Muscle of back (tissue), 11 donors: Measurements from ENCODE around the gene DGKH. TPM values are rescaled to one million over a fixed set of nuclear protein-coding genes. Genes with fewer than 3 reads are reported as not detected.
"Not testable (repeated sequence)": the region's sequence is repeated elsewhere in the genome, so short reads cannot be mapped to it uniquely, and the experiment has no call there.

Experiments
- DNase-seq, 3 donors: peaks; one replicate each; pipeline versions ENCODE4 v3.0.0 to v3.0.0-alpha.2; 2013
- polyA plus RNA-seq, 10 donors: library from polyadenylated mRNA; unstranded; fragments of 120-200 nt; gene quantifications; one replicate each; pipeline ENCODE4 v1.2.1, GENCODE V29; 2013; ENCODE audit not compliant: insufficient read length in 10 of 10

DGKH gene
- polyA plus RNA-seq, 10 donors: 2.4 to 5.8 (median 3.8) TPM

DNA sequence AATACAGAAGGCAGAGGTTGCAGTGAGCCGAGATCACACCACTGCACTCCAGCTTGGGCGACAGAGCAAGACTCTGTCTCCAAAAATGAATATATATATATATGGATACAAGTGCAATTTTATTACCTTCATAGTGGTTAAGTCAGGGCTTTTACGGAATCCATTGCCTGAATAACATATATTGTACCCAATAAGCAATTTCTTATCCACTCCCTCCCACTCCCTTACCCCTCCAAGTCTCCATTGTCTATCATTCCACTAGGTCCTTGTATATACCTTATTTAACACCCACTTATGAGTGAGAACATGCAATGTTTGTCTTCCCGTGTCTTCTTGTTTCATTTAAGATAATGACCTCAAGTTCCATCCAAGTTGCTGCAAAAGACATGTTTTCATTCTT, 175.2 kb downstream of the DGKH start:
- DNase-seq: no peak

DNA sequence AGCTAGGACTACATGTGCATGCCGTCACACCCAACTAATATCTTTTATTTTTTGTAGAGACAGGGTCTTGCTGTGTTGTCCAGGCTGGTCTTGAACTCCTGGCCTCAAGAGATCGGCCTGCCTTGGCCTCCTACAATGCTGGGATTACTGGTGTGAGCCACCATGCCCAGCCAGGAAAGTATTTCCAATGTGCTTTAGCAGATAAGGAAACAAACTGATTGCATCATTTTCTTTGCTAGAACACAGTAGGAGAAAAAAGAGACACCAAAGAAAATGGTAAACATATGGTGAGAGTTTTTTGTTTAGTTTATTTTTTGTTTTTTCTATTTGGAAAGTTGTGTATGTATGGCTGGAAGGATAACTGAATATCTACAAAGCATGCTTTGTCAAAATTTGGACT, 176.6 kb downstream of the DGKH start:
- DNase-seq: no peak

DNA sequence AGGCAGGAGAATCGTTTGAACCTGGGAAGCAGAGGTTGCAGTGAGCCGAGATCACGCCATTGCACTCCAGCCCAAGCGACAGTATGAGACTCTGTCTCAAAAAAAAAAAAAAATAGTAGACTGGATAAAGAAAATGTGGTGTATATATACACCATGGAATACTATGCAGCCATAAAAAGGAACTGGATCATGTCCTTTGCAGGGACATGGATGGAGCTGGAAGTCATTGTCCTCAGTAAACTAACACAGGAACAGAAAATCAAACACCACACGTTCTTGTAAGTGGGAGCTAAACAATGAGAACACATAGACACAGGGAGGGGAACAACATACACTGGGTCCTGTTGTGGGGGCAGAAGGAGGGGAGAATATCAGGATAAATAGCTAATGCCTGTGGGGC, 178.3 kb downstream of the DGKH start:
- DNase-seq: not testable (repeated sequence)

DNA sequence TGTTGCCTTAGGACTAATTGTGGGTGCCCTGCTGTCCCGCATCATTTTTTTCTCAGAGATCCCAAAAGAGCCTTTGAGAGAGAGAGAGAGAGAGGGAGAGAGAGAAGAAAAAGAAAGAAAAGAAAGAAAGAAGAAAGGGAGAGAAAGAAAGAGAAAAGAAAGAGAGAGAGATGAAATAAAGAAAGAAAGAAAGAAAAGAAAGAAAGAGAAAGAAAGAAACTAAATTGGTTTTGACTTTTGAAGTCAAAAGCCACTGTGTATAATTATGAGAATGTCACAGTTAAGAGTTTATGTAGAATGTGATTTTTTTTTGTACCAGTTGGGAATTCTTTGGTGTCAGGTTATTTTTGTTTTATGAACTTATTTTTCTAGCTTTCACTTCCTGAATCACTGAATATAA, 180.1 kb downstream of the DGKH start:
- no peak for DNase-seq

DNA sequence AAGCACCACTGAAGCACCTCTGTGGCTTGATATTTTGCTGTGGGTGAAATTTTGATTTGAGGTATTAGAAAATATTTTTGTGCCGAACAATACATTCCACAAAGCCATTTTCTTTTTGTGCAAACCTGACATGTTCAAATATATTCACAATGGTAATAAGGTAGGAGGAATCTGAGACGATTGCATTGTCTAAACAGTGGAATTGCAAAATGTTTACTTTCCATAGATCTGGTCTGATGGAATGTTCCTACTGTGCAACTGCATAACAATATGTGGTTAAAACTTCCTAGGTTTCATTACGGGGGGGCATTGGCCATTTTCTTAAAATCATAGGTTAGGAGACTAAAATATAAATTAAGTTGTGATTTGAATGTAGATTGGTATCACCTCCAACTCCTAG, 180.8 kb downstream of the DGKH start:
- DNase-seq: no peak

DNA sequence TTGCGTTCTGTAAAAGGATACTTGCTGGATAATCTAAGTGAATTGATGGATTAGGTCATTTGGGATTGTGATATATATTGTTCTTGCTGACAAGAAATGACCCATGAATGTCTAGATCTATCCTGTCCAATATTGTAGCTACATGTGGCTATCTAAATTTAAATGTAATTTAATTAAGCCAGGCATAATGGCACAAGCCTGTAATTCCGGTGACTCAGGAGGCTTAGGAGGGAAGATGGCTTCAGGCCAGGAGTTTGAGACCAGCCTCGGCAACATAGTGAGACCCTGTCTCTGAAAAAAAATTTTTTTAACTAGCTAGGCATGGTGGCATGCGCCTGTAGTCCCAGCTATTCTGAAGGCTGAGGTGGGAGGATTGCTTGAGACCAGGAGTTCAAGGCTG, 184.2 kb downstream of the DGKH start:
- DNase-seq: no peak

DNA sequence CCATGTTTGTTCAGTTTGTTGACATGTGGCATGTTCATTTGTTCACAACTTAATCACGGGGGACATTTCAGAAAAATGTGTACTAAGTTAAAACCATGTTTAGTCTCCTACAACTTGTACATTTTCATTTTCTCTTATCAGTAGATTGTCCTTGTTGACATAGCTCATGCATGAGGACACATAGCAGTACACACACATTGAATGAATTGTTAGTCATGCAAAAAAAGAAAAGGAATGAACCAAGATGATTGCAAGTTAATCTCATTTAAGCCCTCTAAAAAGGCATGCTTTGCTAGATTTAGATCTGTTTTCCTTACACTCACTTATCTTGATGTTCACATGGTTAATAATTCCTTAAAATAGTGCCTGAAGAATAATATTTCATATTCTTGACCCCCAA, 185.3 kb downstream of the DGKH start:
- DNase-seq: no peak

DNA sequence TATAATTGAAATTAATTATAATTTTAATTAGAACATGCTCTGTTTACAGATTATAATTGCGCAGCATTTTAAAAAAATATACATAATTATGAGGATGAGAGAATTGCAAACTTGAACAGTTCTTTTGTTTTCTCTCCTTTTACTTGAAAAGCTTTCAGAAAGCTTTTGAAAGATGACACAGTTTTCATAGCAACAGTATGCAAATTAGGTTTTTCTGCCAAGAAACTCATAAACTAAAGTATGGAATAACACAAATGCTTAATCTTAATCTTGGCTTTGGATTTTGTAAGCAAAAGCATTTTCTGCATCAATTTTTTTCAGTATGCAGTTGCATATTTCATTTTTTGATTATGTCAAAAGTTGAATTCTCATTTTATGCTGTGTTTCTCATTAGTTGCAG, 190.7 kb downstream of the DGKH start:
- DNase-seq: peak in 2 of 3 donors; percentile 6 to 20

DNA sequence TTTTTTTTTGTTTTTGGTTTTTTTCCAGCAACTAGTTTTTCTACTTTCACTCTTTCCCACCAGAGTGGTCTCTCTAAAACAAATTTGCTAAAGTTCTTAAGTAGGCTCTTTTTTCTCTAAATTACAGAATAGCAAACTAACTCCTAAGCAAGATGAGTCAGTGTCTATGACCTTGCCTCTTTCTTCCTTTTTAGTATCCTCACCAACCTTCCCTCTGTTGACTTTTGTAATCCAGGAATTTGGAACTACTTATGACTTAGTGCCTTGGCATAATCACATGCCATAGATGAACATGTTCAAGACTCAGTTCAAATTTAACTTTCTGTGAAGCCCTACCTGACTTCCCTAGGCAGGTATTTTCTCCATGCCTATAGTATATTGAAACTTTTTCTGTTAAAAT, 191.2 kb downstream of the DGKH start:
- DNase-seq: no peak

DNA sequence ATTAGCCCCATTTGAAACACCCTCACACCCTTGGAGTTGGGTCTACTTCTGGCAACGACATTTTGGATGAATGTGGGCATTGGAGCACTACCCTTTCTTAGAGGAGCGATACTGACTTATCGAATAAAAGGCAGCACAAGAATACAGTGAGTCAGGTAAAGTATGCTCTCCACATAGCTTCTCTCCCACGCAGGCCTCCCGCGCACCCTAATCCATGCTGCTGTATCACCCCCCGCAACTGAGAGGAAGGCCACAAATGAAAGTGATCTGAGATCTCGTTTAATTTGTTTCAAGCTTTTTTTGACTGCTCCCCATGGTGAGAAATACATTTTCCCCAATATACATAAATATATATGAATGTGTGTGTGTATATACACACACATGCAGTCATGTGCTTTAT, 198.1 kb downstream of the DGKH start:
- DNase-seq: no peak

DNA sequence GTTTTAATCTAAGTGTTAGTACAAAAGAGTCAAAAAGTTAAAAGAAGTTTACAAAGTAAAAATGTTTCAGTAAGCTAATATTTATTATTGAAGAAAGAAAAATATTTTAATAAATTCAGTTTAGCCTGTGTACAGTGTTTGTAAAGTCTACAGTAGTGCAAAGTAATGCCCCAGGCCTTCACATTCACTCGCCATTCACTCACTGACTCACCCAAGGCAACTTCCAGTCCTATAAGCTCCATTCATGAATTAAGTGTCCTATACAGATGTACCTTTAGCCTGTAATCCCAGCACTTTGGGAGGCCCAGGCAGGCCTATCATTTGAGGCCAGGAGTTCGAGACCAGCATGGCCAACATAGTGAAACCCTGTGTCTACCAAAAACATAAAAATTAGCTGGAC, 199.4 kb downstream of the DGKH start:
- no peak for DNase-seq

DNA sequence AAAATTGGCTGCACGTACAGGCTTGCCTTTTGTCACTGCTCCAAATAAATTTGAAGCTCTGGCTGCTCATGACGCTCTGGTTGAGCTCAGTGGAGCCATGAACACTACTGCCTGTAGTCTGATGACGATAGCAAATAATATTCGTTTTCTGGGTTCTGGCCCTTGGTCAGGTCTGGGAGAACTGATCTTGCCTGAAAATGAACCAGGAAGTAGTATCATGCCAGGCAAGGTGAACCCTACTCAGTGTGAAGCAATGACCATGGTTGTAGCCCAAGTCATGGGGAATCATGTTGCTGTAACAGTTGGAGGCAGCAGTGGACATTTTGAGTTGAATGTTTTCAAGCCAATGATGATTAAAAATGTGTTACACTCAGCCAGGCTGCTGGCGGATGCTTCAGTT, 207.4 kb downstream of the DGKH start:
- DNase-seq: no peak

DNA sequence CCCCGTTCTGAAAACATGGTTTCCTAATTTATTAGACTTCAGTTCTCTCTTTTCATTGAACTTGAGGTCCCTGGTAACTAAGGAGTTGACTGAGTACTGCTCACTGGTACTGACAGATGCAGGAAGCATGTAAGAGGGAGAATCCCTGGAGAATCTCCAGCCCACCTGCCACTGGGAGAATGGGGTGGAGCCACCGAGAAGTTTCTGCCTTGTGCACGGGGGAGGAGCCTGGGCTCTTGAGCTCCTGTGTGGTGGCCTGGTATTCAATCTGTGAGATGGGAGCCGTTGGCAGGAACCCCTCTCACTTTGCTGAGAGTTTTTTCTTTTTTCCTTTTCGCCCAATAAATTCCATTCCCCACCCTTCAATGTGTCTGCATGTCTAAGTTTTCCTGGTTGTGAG, 210.3 kb downstream of the DGKH start:
- DNase-seq: no peak

DNA sequence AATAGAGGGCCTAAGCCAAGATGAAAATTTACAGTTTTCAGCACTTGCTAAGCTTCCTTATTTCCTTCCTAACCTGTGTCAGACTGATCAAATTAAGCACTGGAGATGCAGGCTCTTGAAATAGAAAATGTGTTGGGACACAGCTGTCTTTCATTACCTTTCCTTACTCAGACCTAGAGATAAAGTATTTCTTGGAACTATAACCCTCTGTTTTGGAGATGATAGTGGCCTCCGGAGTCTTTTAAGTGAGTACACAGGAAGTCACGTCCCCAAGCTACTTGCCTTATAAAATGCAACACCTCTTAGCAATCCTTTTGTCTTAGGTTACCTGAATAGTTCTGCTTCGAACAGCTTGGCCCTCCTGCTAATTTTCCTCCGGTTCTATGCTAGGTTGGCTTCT, 211.1 kb downstream of the DGKH start:
- DNase-seq: no peak

DNA sequence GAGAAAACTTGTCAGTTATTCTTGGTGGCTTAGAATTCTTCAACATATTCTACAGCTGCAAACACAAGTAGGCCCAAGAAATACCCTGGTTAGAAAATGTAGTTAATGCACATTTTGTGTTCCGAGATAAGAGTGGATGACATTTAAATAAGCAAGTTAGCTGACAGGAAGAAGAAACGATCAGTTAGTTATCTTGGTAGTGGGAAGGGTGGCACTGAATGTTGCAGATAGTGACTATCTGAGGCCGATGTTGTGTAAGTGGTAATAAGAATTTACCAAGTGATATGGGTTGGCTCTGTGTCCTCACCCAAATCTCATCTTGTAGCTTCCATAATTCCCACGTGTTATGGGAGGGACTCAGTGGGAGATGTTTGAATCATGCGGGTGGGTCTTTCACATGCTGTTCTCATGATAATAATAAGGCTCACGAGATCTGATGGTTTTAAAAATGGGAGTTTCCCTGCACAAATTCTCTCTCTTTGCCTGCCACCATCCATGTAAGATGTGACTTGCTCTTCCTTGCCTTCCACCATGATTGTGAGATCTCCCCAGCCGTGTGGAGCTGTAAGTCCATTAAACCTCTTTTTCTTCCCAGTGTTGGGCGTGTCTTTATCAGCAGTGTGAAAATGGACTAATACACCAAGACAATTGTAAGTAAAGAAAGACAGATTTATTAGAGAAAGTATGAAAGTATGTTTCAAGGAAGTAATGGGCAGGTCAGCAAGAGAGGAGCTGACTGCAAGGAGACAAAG, 212.6 kb downstream of the DGKH start:
- DNase-seq: no peak

DNA sequence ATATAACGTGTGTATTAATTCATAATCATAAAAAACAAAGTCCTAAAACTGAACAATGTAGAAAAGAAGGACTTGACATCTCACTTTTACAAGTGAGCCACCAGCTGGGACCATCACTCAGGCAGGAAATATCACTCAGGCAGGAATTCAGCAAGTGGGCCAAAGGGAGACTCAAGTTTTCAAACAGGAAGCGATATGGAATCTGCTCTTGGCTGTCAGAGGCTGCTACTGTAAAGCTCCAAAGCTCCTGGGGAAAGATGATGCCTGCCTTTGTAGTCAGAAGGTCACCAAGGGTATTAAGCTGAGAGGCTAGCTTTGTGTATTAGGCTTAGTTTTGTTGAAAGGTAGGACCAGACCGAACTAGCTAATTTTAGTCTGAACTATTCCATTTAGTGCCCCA, 218.0 kb downstream of the DGKH start:
- peak; percentile 10 to 45 (median 40) for DNase-seq

DNA sequence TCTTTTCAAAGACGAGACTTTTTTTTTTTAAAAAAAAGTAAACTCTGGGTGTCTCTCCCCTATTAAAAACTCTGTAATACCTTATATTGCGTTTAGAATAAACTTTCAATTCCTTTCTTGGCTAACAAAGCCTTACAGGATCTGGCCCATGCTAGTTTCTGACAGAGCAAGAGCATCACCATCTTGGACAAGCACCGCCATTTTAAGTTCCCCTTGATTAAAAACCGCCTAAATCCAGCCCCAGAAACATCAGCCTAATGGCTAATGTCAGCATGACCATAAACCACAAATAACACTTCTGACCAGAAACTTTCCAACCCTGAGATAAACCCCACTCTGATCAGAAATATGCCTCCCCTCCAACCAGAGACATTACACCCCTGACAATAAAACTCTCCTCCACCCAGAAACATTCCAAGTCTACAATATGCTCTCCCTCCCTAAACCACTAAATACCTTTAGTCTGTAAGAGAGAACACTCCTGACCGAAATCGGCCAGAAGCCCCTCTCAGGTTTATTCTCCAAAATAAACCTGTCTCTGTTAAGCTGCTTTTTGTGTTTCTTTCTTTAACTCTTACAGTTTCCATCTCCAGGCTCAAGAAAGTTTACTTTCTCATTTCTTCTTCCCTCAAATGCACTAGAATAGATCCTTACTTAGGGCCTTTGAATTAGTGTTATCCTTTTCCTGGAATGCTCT, 221.9 kb downstream of the DGKH start:
- DNase-seq: no peak

DNA sequence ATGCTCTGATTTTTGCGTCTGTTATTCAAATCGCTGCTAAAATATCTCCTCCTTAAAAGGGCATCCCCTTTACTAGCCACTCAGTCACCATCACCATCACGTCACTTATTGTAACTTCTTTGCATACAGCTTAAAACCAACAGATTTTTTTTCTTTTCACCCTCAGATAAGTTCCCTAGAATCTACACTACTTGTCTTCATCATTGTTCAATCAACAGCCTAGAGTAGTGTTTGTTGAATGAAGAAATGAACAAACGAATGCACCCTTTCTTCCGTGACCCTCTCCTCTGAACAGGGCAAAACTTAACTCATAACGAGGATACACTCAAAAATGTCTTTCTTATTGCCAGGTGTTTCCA, 222.4 kb downstream of the DGKH start:
- DNase-seq: no peak

DNA sequence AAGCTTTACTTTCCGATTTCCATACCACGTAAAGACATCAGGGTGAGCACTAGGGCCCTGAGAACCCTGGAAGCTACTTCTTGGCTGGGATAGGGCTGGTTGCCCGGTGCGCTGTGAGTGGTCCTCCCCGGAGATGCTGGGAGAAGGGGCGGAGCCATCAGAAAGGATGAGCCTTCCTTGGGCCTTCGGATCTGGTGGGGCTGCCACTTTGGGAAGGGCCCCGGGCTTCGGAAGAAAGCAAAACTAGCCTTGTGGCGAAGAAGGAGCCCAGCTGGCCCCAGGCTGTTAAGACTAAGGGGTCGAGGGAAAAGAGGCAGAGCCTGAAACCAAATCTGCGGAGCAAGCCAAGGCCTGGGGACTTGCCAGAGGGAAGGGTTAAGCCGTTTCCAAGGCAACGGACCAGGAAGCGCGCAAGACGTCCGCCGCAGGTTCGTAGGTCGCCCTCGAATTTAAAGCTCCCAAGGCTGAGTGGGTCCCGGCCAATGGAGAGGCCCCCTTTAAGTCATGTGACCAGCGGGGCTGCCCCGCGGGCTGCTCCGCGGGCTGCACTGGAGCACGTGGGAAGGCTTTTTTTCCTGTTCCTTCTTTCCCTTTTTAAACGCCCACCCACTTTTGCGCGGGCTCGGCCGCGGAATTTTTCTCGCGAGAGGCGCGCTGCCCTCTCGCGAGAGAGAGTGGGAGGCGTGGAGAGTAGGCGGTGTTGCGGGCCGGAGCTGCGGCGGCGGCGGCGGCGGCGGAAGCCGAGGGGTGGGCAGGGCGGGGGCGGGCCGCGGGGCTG, 223.1 kb downstream of the DGKH start:
- DNase-seq: peak; percentile 98 to 99 (median 99)

DNA sequence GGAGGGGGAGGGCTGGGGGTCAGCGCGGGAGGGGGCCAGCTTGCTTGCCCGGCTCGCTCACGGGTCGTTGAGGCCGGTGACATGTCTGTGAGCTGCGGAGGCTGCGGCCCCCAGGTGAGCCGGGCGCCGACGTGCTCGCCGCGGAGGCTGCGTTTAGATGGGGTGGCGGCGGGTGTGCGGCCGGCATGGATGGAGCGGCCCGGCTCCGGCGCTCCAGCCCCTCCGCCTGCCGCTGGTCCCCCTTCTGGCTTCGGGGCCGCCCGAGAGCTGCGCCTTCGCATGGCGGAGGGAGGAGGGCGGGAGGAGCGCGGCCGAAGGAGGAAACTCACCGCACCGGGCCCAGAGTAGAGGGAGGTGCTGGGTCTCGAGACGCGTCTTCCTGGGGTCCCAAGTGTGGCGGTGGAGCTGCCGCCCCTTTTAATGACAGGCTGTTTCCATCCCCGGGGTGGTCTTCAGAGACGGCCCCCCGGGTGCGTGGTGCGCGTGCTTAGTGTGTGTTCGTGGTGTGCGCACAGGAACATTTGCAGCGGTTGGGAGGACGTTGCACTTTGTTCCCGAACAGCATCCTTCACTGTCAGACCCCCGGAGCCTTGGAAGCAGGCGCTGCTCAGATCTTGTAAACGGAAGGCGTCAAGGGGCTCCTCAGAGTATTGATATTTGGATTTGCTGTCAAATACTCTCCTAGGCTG, 223.8 kb downstream of the DGKH start, which contains the start of gene AKAP11:
Gene AKAP11 (plus strand): TSS at position 38 of the 689 bp plus-strand sequence. CDS start 14,197 bp downstream, outside the sequence.
- peak; percentile 41 to 90 (median 65) for DNase-seq

DNA sequence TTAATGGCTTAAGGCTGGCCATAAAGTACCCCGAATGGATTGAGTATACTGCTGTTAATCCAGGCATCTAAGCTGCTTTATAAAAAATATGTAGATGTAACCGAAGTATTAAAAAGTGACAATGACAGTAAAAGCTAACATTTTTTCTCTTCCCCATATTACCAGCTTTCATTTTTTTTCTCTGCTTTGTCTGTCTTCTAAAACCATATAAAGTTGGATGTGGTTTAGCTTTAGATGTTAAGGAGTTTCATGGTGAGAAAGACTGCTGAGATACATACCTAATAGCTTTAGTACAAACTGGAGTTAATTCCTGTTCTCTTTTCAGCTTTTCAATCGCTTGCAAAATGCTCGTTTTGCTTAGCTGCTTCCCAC, 224.3 kb downstream of the DGKH start:
- peak in 1 of 3 donors; percentile 3 for DNase-seq
